Astrocyte (in vitro differentiated cells and primary cell): ENCODE measurements around the gene TP53BP1. TPM values are rescaled to one million over a fixed set of nuclear protein-coding genes. Genes with fewer than 3 reads are reported as not detected.

ENCODE experiments used
- DNase-seq: peaks from one replicate; pipeline ENCODE4 v3.0.0-alpha.2; 2010; ENCODE audit warnings: low read depth
- FAIRE-seq: peaks from 2 replicates; lab custom pipeline; 2011; peaks lifted over from hg19 to GRCh38; lab: Jason Lieb, UNC
- H2AFZ ChIP-seq: 2 replicates; pipeline ENCODE4 v1.6.0; 2012; ENCODE audit warnings: low read depth, low read length, inconsistent platforms
- H3K27ac ChIP-seq: 2 replicates; pipeline ENCODE4 v1.5.1; 2011; ENCODE audit warnings: low read depth, low read length, inconsistent platforms
- H3K27me3 ChIP-seq: 2 replicates; pipeline ENCODE4 v1.6.0; 2011; ENCODE audit warnings: low read length, inconsistent platforms; ENCODE audit not compliant: insufficient read depth
- H3K36me3 ChIP-seq: 2 replicates; pipeline ENCODE4 v1.5.1; 2011; ENCODE audit warnings: low read length, inconsistent platforms; ENCODE audit not compliant: insufficient read depth
- H3K4me1 ChIP-seq: 2 replicates; pipeline ENCODE4 v1.5.1; 2011; ENCODE audit warnings: low read length, inconsistent platforms; ENCODE audit not compliant: insufficient read depth
- H3K4me2 ChIP-seq: 2 replicates; pipeline ENCODE4 v1.6.0; 2012; ENCODE audit warnings: low read length, inconsistent platforms
- H3K4me3 ChIP-seq: 2 replicates; pipeline ENCODE4 v1.5.1; 2011; ENCODE audit warnings: low read depth, mild to moderate bottlenecking, low read length, inconsistent platforms; ENCODE audit not compliant: insufficient read depth
- H3K79me2 ChIP-seq: 2 replicates; pipeline ENCODE4 v1.6.0; 2012; ENCODE audit warnings: mild to moderate bottlenecking, low read length, inconsistent platforms; ENCODE audit not compliant: insufficient read depth
- H3K9ac ChIP-seq: 2 replicates; pipeline ENCODE4 v1.6.0; 2012; ENCODE audit warnings: mild to moderate bottlenecking, low read length, inconsistent platforms
- H3K9me3 ChIP-seq: 2 replicates; pipeline ENCODE4 v1.5.1; 2012; ENCODE audit warnings: low read depth, mild to moderate bottlenecking, low read length, inconsistent platforms; ENCODE audit not compliant: insufficient read depth
- H4K20me1 ChIP-seq: 2 replicates; pipeline ENCODE4 v1.6.0; 2012; ENCODE audit warnings: low read length, inconsistent platforms; ENCODE audit not compliant: insufficient read depth
- H3K27ac Mint-ChIP-seq: one replicate; pipeline ENCODE4 v1.8.0; 2021; ENCODE audit warnings: mild to moderate bottlenecking, mixed read lengths; ENCODE audit not compliant: unreplicated experiment
- H3K27me3 Mint-ChIP-seq: one replicate; pipeline ENCODE4 v1.8.0; 2021; ENCODE audit warnings: low read depth, mixed read lengths; ENCODE audit not compliant: unreplicated experiment
- H3K36me3 Mint-ChIP-seq: one replicate; pipeline ENCODE4 v1.8.0; 2021; ENCODE audit warnings: low read depth, mixed read lengths; ENCODE audit not compliant: unreplicated experiment
- H3K4me1 Mint-ChIP-seq: one replicate; pipeline ENCODE4 v1.8.0; 2021; ENCODE audit warnings: low read depth, mixed read lengths; ENCODE audit not compliant: unreplicated experiment
- H3K4me3 Mint-ChIP-seq: one replicate; pipeline ENCODE4 v1.8.0; 2021; ENCODE audit warnings: mild to moderate bottlenecking, moderate library complexity, mixed read lengths; ENCODE audit not compliant: unreplicated experiment
- H3K9me3 Mint-ChIP-seq: one replicate; pipeline ENCODE4 v1.8.0; 2021; ENCODE audit warnings: mild to moderate bottlenecking, mixed read lengths; ENCODE audit not compliant: unreplicated experiment
- EZH2 ChIP-seq: IDR thresholded peaks from 2 replicates; pipeline ENCODE4 v1.6.1; 2012; ENCODE audit warnings: mild to moderate bottlenecking, low read length, inconsistent platforms; ENCODE audit not compliant: insufficient read depth
- total RNA-seq: library from RNA; stranded (reverse); gene quantifications from 2 replicates; pipeline ENCODE4 v1.2.1, GENCODE V29; 2021
- TF ChIP-seq, protein P1 (sequence below): IDR thresholded peaks from 2 replicates; pipeline ENCODE4 v1.5.1; 2011; ENCODE audit warnings: low read depth, mild to moderate bottlenecking, inconsistent platforms, low read length, moderate library complexity; ENCODE audit not compliant: insufficient read depth

The TP53BP1 gene
- total RNA-seq, 1 donor from 2014 or later: 71.9 TPM

DNA sequence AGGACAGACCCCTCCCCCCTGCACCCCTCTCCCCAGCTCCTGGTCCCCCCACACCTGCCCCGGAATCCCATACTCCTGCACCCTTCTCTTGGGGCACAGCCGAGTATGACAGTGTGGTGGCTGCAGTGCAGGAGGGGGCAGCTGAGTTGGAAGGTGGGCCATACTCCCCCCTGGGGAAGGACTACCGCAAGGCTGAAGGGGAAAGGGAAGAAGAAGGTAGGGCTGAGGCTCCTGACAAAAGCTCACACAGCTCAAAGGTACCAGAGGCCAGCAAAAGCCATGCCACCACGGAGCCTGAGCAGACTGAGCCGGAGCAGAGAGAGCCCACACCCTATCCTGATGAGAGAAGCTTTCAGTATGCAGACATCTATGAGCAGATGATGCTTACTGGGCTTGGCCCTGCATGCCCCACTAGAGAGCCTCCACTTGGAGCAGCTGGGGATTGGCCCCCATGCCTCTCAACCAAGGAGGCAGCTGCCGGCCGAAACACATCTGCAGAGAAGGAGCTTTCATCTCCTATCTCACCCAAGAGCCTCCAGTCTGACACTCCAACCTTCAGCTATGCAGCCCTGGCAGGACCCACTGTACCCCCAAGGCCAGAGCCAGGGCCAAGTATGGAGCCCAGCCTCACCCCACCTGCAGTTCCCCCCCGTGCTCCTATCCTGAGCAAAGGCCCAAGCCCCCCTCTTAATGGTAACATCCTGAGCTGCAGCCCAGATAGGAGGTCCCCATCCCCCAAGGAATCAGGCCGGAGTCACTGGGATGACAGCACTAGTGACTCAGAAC is 34.3 kb upstream of the TP53BP1 start:
- DNase-seq (no peak), FAIRE-seq (no peak)
- H3K9me3 Mint-ChIP-seq: peaks cover 8% of the 10 kb centered on the region
- Histone ChIP-seq H3K4me1 (no peaks in the 10 kb centered on the region), H3K79me2 (no peaks in the 10 kb centered on the region), H2AFZ (no peak overlapping the region), H3K36me3 (peaks cover 33% of the 10 kb centered on the region), H3K27me3 (no peaks in the 10 kb centered on the region), H3K9me3 (no peaks in the 10 kb centered on the region), H3K27ac (no peak overlapping the region), H3K9ac (no peak overlapping the region), H3K4me2 (no peak overlapping the region), H3K4me3 (no peak overlapping the region), H4K20me1 (peaks cover 53% of the 10 kb centered on the region)
- TF ChIP-seq, protein P1, sequence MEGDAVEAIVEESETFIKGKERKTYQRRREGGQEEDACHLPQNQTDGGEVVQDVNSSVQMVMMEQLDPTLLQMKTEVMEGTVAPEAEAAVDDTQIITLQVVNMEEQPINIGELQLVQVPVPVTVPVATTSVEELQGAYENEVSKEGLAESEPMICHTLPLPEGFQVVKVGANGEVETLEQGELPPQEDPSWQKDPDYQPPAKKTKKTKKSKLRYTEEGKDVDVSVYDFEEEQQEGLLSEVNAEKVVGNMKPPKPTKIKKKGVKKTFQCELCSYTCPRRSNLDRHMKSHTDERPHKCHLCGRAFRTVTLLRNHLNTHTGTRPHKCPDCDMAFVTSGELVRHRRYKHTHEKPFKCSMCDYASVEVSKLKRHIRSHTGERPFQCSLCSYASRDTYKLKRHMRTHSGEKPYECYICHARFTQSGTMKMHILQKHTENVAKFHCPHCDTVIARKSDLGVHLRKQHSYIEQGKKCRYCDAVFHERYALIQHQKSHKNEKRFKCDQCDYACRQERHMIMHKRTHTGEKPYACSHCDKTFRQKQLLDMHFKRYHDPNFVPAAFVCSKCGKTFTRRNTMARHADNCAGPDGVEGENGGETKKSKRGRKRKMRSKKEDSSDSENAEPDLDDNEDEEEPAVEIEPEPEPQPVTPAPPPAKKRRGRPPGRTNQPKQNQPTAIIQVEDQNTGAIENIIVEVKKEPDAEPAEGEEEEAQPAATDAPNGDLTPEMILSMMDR: no peak
- no peak for TF ChIP-seq EZH2
- no peak overlapping the region for H3K4me3 Mint-ChIP-seq
- H3K27ac Mint-ChIP-seq: no peak overlapping the region
- H3K36me3 Mint-ChIP-seq: peaks cover 66% of the 10 kb centered on the region
- H3K27me3 Mint-ChIP-seq: no peaks in the 10 kb centered on the region
- H3K4me1 Mint-ChIP-seq: peaks cover 13% of the 10 kb centered on the region

DNA sequence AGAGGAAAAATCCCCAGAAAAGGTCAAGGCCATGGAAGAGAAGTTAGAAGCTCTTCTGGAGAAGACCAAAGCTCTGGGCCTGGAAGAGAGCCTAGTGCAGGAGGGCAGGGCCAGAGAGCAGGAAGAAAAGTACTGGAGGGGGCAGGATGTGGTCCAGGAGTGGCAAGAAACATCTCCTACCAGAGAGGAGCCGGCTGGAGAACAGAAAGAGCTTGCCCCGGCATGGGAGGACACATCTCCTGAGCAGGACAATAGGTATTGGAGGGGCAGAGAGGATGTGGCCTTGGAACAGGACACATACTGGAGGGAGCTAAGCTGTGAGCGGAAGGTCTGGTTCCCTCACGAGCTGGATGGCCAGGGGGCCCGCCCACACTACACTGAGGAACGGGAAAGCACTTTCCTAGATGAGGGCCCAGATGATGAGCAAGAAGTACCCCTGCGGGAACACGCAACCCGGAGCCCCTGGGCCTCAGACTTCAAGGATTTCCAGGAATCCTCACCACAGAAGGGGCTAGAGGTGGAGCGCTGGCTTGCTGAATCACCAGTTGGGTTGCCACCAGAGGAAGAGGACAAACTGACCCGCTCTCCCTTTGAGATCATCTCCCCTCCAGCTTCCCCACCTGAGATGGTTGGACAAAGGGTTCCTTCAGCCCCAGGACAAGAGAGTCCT is 33.4 kb upstream of the TP53BP1 start:
- H2AFZ ChIP-seq: no peak overlapping the region
- FAIRE-seq: no peak
- Mint-ChIP-seq H3K4me3 (no peak overlapping the region), H3K36me3 (peaks cover 72% of the 10 kb centered on the region), H3K9me3 (peaks cover 8% of the 10 kb centered on the region), H3K4me1 (peaks cover 10% of the 10 kb centered on the region), H3K27me3 (no peaks in the 10 kb centered on the region), H3K27ac (peak overlapping the region; percentile 59)
- no peaks in the 10 kb centered on the region for H3K4me1 ChIP-seq
- no peak overlapping the region for H3K4me3 ChIP-seq
- H3K79me2 ChIP-seq: no peaks in the 10 kb centered on the region
- TF ChIP-seq EZH2: no peak
- TF ChIP-seq, protein P1: no peak
- H3K36me3 ChIP-seq: peaks cover 41% of the 10 kb centered on the region
- DNase-seq: no peak
- H3K4me2 ChIP-seq: no peak overlapping the region
- H3K27me3 ChIP-seq: no peaks in the 10 kb centered on the region
- no peak overlapping the region for H3K27ac ChIP-seq
- no peak overlapping the region for H3K9ac ChIP-seq
- H3K9me3 ChIP-seq: no peaks in the 10 kb centered on the region
- peaks cover 61% of the 10 kb centered on the region for H4K20me1 ChIP-seq
